GM23248 (cell line): Measurements from ENCODE around the gene CPVL.

Experiments
- EZH2 ChIP-seq: fragments of 200-600 bp; sonication (generic); IDR thresholded peaks from 2 replicates; pipeline ENCODE4 v1.6.1; 2018; ENCODE audit warnings: antibody characterized with exemption, mild to moderate bottlenecking; ENCODE audit not compliant: insufficient read depth, poor library complexity, severe bottlenecking
- EZH2phosphoT487 ChIP-seq: fragments of 200-600 bp; sonication (generic); IDR thresholded peaks from 2 replicates; pipeline ENCODE4 v1.6.1; 2018; ENCODE audit warnings: antibody characterized with exemption, moderate library complexity, mild to moderate bottlenecking, low read depth; ENCODE audit not compliant: insufficient read depth

- TF ChIP-seq EZH2phosphoT487 (no peak), EZH2 (no peak)
Measured at GRCh38 chr7:29122759-29123158, 23.6 kb downstream of the CPVL start.
